ENCODE results near the gene ST6GALNAC2.

The ST6GALNAC2 gene

GRCh38 chr17:76573096-76573495 lies 12.6 kb downstream of the ST6GALNAC2 start:
- in situ Hi-C loops (cut with HindIII; ENCODE audit: low sequenced_read_pairs): loop anchor here (5.0 to 10.0 kb wide), 3 partner anchors 34 to 142 kb away; partner anchors contain the start of genes MXRA7 and ST6GALNAC1

GRCh38 chr17:76572201-76572910 lies 13.3 kb downstream of the ST6GALNAC2 start:
- in situ Hi-C loops (cut with HindIII; ENCODE audit: low sequenced_read_pairs): loop anchor here (5.0 to 10.0 kb wide), 3 partner anchors 35 to 142 kb away; partner anchors contain the start of genes MXRA7 and ST6GALNAC1

- in situ Hi-C loops (cut with HindIII; ENCODE audit: low sequenced_read_pairs): loop anchor here (5.0 to 10.0 kb wide), 3 partner anchors 36 to 144 kb away; partner anchors contain the start of genes MXRA7 and ST6GALNAC1
These were observed 14.7 kb downstream of the ST6GALNAC2 start for GRCh38 chr17:76570877-76571471.

GRCh38 chr17:76570457-76570856 lies 15.2 kb downstream of the ST6GALNAC2 start:
- in situ Hi-C loops (cut with HindIII; ENCODE audit: low sequenced_read_pairs): loop anchor here (5.0 to 10.0 kb wide), 3 partner anchors 37 to 144 kb away; partner anchors contain the start of genes MXRA7 and ST6GALNAC1

- in situ Hi-C loops (cut with HindIII; ENCODE audit: low sequenced_read_pairs): loop anchor here (5.0 to 10.0 kb wide), 3 partner anchors 38 to 145 kb away; partner anchors contain the start of genes MXRA7 and ST6GALNAC1
These were observed 15.9 kb downstream of the ST6GALNAC2 start for GRCh38 chr17:76569607-76570279.

GRCh38 chr17:76568811-76569221 lies 16.8 kb downstream of the ST6GALNAC2 start:
- in situ Hi-C loops (cut with HindIII; ENCODE audit: low sequenced_read_pairs): no loop called here

GRCh38 chr17:76567634-76568432 lies 17.8 kb downstream of the ST6GALNAC2 start:
- in situ Hi-C loops (cut with HindIII; ENCODE audit: low sequenced_read_pairs): no loop called here

GRCh38 chr17:76566988-76567431 lies 18.6 kb downstream of the ST6GALNAC2 start:
- in situ Hi-C loops (cut with HindIII; ENCODE audit: low sequenced_read_pairs): no loop called here

- in situ Hi-C loops (cut with HindIII; ENCODE audit: low sequenced_read_pairs): no loop called here
These were observed 19.1 kb downstream of the ST6GALNAC2 start for GRCh38 chr17:76566613-76566943.

GRCh38 chr17:76565728-76566612 lies 19.7 kb downstream of the ST6GALNAC2 start:
- in situ Hi-C loops (cut with HindIII; ENCODE audit: low sequenced_read_pairs): no loop called here

- in situ Hi-C loops (cut with HindIII; ENCODE audit: low sequenced_read_pairs): loop anchor here (5.0 kb wide), 1 partner anchor 53 kb away; no protein-coding TSS in a partner anchor
These were observed 20.5 kb downstream of the ST6GALNAC2 start for GRCh38 chr17:76564991-76565727.

GRCh38 chr17:76563359-76563758 lies 22.3 kb downstream of the ST6GALNAC2 start:
- in situ Hi-C loops (cut with HindIII; ENCODE audit: low sequenced_read_pairs): loop anchor here (5.0 kb wide), 1 partner anchor 51 kb away; no protein-coding TSS in a partner anchor

- in situ Hi-C loops (cut with HindIII; ENCODE audit: low sequenced_read_pairs): loop anchor here (5.0 kb wide), 1 partner anchor 50 kb away; no protein-coding TSS in a partner anchor
These were observed 22.9 kb downstream of the ST6GALNAC2 start for GRCh38 chr17:76562734-76563148.

GRCh38 chr17:76561799-76562268 lies 23.8 kb downstream of the ST6GALNAC2 start:
- in situ Hi-C loops (cut with HindIII; ENCODE audit: low sequenced_read_pairs): loop anchor here (5.0 kb wide), 1 partner anchor 50 kb away; no protein-coding TSS in a partner anchor

- in situ Hi-C loops (cut with HindIII; ENCODE audit: low sequenced_read_pairs): loop anchor here (5.0 kb wide), 1 partner anchor 49 kb away; no protein-coding TSS in a partner anchor
These were observed 24.3 kb downstream of the ST6GALNAC2 start for GRCh38 chr17:76561332-76561731.

- in situ Hi-C loops (cut with HindIII; ENCODE audit: low sequenced_read_pairs): loop anchor here (5.0 kb wide), 1 partner anchor 49 kb away; no protein-coding TSS in a partner anchor
These were observed 24.8 kb downstream of the ST6GALNAC2 start for GRCh38 chr17:76560877-76561221.

- in situ Hi-C loops (cut with HindIII; ENCODE audit: low sequenced_read_pairs): loop anchor here (5.0 kb wide), 1 partner anchor 48 kb away; no protein-coding TSS in a partner anchor
These were observed 25.4 kb downstream of the ST6GALNAC2 start for GRCh38 chr17:76560036-76560876.
